Activated naive CD4-positive, alpha-beta T cell treated with anti-CD3 and anti-CD28 coated beads, Interleukin-2, amount 10 ng/mL, durations not matched to agents 7 days and 5 days (primary cell): Measurements from ENCODE around the gene ASZ1.
"Not testable (repeated sequence)": the region's sequence is repeated elsewhere in the genome, so short reads cannot be mapped to it uniquely, and the experiment has no call there.

Source experiments
- CTCF ChIA-PET: fragments of 350-600 bp; sonication (Branson Sonifier 250); formaldehyde crosslinking; loops from one replicate; lab custom pipeline; 2021; ENCODE audit warnings: antibody characterized with exemption; lab: Charles Lee
- DNase-seq: peaks from one replicate; pipeline ENCODE4 v3.0.0-alpha.2; 2020
- H3K27ac Mint-ChIP-seq: one replicate; pipeline ENCODE4 v1.8.0; 2021; ENCODE audit warnings: mild to moderate bottlenecking, moderate library complexity, mixed read lengths
- H3K27me3 Mint-ChIP-seq: one replicate; pipeline ENCODE4 v1.8.0; 2021; ENCODE audit warnings: mild to moderate bottlenecking, mixed read lengths
- H3K36me3 Mint-ChIP-seq: one replicate; pipeline ENCODE4 v1.8.0; 2021; ENCODE audit warnings: mixed read lengths
- H3K4me1 Mint-ChIP-seq: one replicate; pipeline ENCODE4 v1.8.0; 2021; ENCODE audit warnings: mixed read lengths
- H3K4me3 Mint-ChIP-seq: one replicate; pipeline ENCODE4 v1.8.0; 2021; ENCODE audit warnings: mild to moderate bottlenecking, moderate library complexity, mixed read lengths
- H3K9me3 Mint-ChIP-seq: one replicate; pipeline ENCODE4 v1.8.0; 2021; ENCODE audit warnings: mixed read lengths

Gene ASZ1

GRCh38 chr7:117427258-117427701 lies at the start of gene ASZ1:
ASZ1 (minus strand) TSS chr7:117427493; CDS start chr7:117427460, 33 bp downstream.
- DNase-seq = no peak
- no peaks in the 10 kb centered on the region for H3K9me3 Mint-ChIP-seq
- CTCF ChIA-PET = no interaction called here
- H3K27ac Mint-ChIP-seq = no peak within 1 kb of the TSS
- H3K27me3 Mint-ChIP-seq = no peaks in the 10 kb centered on the region
- H3K36me3 Mint-ChIP-seq = no peaks in the 10 kb centered on the region
- H3K4me3 Mint-ChIP-seq = no peak within 1 kb of the TSS
- no peaks in the 10 kb centered on the region for H3K4me1 Mint-ChIP-seq

GRCh38 chr7:117476557-117477215 lies 49.4 kb upstream of the ASZ1 start:
- Mint-ChIP-seq H3K9me3 (no peaks in the 10 kb centered on the region), H3K27ac (no peak overlapping the region), H3K4me3 (no peak overlapping the region), H3K36me3 (no peaks in the 10 kb centered on the region), H3K4me1 (no peaks in the 10 kb centered on the region), H3K27me3 (peaks cover 16% of the 10 kb centered on the region)
- CTCF ChIA-PET = interaction anchor here (1.0 kb wide), 1 partner anchor 18 kb away, joined by 3 read pairs; no protein-coding TSS in a partner anchor
- DNase-seq = no peak

GRCh38 chr7:117472335-117472734 lies 45.0 kb upstream of the ASZ1 start:
- CTCF ChIA-PET = no interaction called here
- no peaks in the 10 kb centered on the region for H3K4me1 Mint-ChIP-seq
- DNase-seq = no peak
- H3K9me3 Mint-ChIP-seq = no peaks in the 10 kb centered on the region
- no peak overlapping the region for H3K4me3 Mint-ChIP-seq
- no peaks in the 10 kb centered on the region for H3K36me3 Mint-ChIP-seq
- H3K27me3 Mint-ChIP-seq = no peaks in the 10 kb centered on the region
- no peak overlapping the region for H3K27ac Mint-ChIP-seq

- Mint-ChIP-seq H3K4me3 (no peak overlapping the region), H3K4me1 (no peaks in the 10 kb centered on the region), H3K36me3 (no peaks in the 10 kb centered on the region), H3K27ac (no peak overlapping the region), H3K9me3 (no peaks in the 10 kb centered on the region), H3K27me3 (no peaks in the 10 kb centered on the region)
- no peak for DNase-seq
- CTCF ChIA-PET = no interaction called here
Observed at GRCh38 chr7:117470777-117471176, 43.5 kb upstream of the ASZ1 start.

GRCh38 chr7:117468174-117468573 lies 40.9 kb upstream of the ASZ1 start:
- CTCF ChIA-PET = no interaction called here
- no peaks in the 10 kb centered on the region for H3K36me3 Mint-ChIP-seq
- no peak overlapping the region for H3K4me3 Mint-ChIP-seq
- DNase-seq = no peak
- H3K4me1 Mint-ChIP-seq = no peaks in the 10 kb centered on the region
- no peak overlapping the region for H3K27ac Mint-ChIP-seq
- no peaks in the 10 kb centered on the region for H3K27me3 Mint-ChIP-seq
- no peaks in the 10 kb centered on the region for H3K9me3 Mint-ChIP-seq

GRCh38 chr7:117460815-117461214 lies 33.5 kb upstream of the ASZ1 start:
- not testable (repeated sequence) for H3K27me3 Mint-ChIP-seq, DNase-seq, H3K27ac Mint-ChIP-seq, H3K36me3 Mint-ChIP-seq, H3K4me3 Mint-ChIP-seq, H3K4me1 Mint-ChIP-seq, H3K9me3 Mint-ChIP-seq
- CTCF ChIA-PET = interaction anchor here (0.7 kb wide), 1 partner anchor 133 kb away, joined by 3 read pairs; no protein-coding TSS in a partner anchor

- Mint-ChIP-seq H3K4me1 (no peaks in the 10 kb centered on the region), H3K27ac (no peak overlapping the region), H3K36me3 (no peaks in the 10 kb centered on the region)
Observed at GRCh38 chr7:117459735-117460134, 32.4 kb upstream of the ASZ1 start.

GRCh38 chr7:117458977-117459583 lies 31.8 kb upstream of the ASZ1 start:
- no peak for DNase-seq
- Mint-ChIP-seq H3K27ac (no peak overlapping the region), H3K36me3 (no peaks in the 10 kb centered on the region), H3K4me3 (no peak overlapping the region), H3K9me3 (no peaks in the 10 kb centered on the region), H3K27me3 (no peaks in the 10 kb centered on the region), H3K4me1 (no peaks in the 10 kb centered on the region)
- CTCF ChIA-PET = interaction anchor here (0.9 to 1.2 kb wide), 4 partner anchors 16 to 790 kb away, joined by 3 to 4 read pairs (median 3); partner anchors contain the start of gene CFTR

More at GRCh38 chr7:117459735-117460134, 32.4 kb upstream of the ASZ1 start:
- CTCF ChIA-PET = interaction anchor here (0.9 to 1.2 kb wide), 4 partner anchors 15 to 790 kb away, joined by 3 to 4 read pairs (median 3); partner anchors contain the start of gene CFTR
- Mint-ChIP-seq H3K4me3 (no peak overlapping the region), H3K9me3 (no peaks in the 10 kb centered on the region), H3K27me3 (no peaks in the 10 kb centered on the region)
- DNase-seq = no peak

GRCh38 chr7:117448655-117449054 lies 21.4 kb upstream of the ASZ1 start:
- no peak overlapping the region for H3K27ac Mint-ChIP-seq
- CTCF ChIA-PET = no interaction called here
- DNase-seq = no peak
- no peaks in the 10 kb centered on the region for H3K27me3 Mint-ChIP-seq
- H3K4me1 Mint-ChIP-seq = no peaks in the 10 kb centered on the region
- no peaks in the 10 kb centered on the region for H3K36me3 Mint-ChIP-seq
- no peak overlapping the region for H3K4me3 Mint-ChIP-seq
- peaks cover 1% of the 10 kb centered on the region for H3K9me3 Mint-ChIP-seq

GRCh38 chr7:117446220-117446815 lies 19.0 kb upstream of the ASZ1 start:
- H3K36me3 Mint-ChIP-seq = no peaks in the 10 kb centered on the region
- peaks cover under 1% of the 10 kb centered on the region for H3K9me3 Mint-ChIP-seq
- H3K4me3 Mint-ChIP-seq = no peak overlapping the region
- CTCF ChIA-PET = no interaction called here
- H3K27me3 Mint-ChIP-seq = no peaks in the 10 kb centered on the region
- no peak for DNase-seq
- no peaks in the 10 kb centered on the region for H3K4me1 Mint-ChIP-seq
- H3K27ac Mint-ChIP-seq = no peak overlapping the region

- no peak for DNase-seq
- Mint-ChIP-seq H3K27me3 (no peaks in the 10 kb centered on the region), H3K9me3 (no peaks in the 10 kb centered on the region), H3K27ac (no peak overlapping the region), H3K36me3 (no peaks in the 10 kb centered on the region), H3K4me3 (no peak overlapping the region), H3K4me1 (no peaks in the 10 kb centered on the region)
- CTCF ChIA-PET = no interaction called here
Observed at GRCh38 chr7:117445206-117445605, 17.9 kb upstream of the ASZ1 start.

- H3K27me3 Mint-ChIP-seq = no peaks in the 10 kb centered on the region
- H3K9me3 Mint-ChIP-seq = no peaks in the 10 kb centered on the region
- no peak overlapping the region for H3K4me3 Mint-ChIP-seq
- DNase-seq = no peak
- no peaks in the 10 kb centered on the region for H3K36me3 Mint-ChIP-seq
- CTCF ChIA-PET = no interaction called here
- no peaks in the 10 kb centered on the region for H3K4me1 Mint-ChIP-seq
- H3K27ac Mint-ChIP-seq = no peak overlapping the region
Observed at GRCh38 chr7:117444646-117445045, 17.4 kb upstream of the ASZ1 start.

- Mint-ChIP-seq H3K4me1 (no peaks in the 10 kb centered on the region), H3K4me3 (no peak overlapping the region), H3K9me3 (no peaks in the 10 kb centered on the region), H3K27ac (no peak overlapping the region), H3K36me3 (no peaks in the 10 kb centered on the region), H3K27me3 (no peaks in the 10 kb centered on the region)
- CTCF ChIA-PET = no interaction called here
- no peak for DNase-seq
Observed at GRCh38 chr7:117435475-117436043, 8.3 kb upstream of the ASZ1 start.

GRCh38 chr7:117424090-117424829 lies 3.0 kb downstream of the ASZ1 start:
- Mint-ChIP-seq H3K27ac (no peak overlapping the region), H3K4me3 (no peak overlapping the region), H3K27me3 (no peaks in the 10 kb centered on the region), H3K4me1 (no peaks in the 10 kb centered on the region), H3K9me3 (no peaks in the 10 kb centered on the region), H3K36me3 (no peaks in the 10 kb centered on the region)
- CTCF ChIA-PET = no interaction called here
- no peak for DNase-seq
